ENCODE data around the gene IPO13. TPM values are rescaled to one million over a fixed set of nuclear protein-coding genes. Genes with fewer than 3 reads are reported as not detected.

The IPO13 gene
- total RNA-seq, 1 donor from 2014 or later: 25.4 TPM

DNA sequence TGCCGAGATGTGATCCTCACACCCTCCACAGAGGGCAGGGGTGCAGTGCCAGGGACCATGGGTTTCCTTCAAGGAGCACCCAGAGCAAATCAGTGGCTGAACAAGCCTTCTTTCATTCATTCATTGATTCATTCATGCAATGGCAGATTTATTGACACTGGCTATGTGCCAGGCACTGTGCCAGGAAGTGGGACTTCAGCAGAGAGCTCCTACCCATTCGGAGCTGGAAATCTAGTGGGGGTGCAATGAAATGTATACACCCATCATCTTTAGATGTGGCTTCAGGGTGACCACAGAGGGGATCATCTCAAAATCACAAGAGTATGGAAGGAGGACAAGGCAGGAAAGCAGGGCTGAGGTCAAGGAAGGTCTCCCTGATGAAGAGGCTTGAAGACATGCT is 65.7 kb downstream of the IPO13 start:
- DNase-seq: no peak

DNA sequence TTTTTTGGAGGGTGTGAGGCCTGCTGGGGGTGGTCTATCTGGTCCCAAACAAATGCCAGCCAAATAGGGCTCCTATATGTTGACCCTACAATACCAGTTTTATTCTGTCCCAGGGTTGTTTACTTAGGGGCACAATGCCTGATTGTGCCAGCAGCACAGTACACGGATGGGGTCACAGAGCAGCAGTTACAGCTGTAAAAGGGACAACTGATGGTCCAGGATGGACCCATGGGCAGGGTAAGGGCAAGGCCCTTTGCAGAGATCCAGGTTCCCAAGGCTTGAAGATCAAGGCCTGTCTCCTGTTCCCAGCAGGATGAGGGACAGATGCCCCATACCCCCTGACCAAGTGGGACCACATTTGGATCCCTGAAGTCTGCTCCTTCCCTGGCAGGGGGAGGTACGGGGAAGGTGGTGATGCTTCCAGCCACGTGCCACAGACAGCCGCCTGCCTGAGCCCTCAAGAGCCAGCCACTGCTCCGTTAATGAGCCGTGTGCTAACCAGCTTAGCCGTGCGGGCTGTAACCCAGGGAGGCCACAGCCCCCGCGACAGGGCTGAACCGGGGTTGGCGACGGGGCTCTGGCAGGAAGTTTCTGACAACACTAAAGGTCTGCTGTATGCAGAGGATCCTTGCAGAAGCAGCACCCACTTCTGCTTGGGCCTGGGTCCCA is 66.3 kb downstream of the IPO13 start:
- no peak for DNase-seq

DNA sequence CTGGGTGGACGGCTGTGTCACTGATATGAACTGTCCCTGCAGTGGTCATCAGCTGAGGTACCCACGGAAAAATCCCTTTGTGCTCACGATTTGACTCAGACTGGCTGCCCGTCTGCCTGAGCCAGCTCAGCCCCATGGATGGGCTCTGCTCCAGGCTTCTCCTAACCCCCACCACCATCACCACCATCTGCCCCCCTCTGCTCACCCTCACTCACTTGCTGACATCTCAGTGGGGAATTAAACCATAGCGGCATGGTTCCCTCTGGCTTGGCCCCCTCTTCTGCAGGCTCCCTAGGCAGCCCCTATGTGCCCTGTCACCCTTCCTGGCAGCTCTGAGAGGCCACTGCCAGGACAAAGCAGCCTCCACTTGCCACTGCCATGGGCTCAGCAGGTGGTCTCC is 67.2 kb downstream of the IPO13 start:
- no peak for DNase-seq

DNA sequence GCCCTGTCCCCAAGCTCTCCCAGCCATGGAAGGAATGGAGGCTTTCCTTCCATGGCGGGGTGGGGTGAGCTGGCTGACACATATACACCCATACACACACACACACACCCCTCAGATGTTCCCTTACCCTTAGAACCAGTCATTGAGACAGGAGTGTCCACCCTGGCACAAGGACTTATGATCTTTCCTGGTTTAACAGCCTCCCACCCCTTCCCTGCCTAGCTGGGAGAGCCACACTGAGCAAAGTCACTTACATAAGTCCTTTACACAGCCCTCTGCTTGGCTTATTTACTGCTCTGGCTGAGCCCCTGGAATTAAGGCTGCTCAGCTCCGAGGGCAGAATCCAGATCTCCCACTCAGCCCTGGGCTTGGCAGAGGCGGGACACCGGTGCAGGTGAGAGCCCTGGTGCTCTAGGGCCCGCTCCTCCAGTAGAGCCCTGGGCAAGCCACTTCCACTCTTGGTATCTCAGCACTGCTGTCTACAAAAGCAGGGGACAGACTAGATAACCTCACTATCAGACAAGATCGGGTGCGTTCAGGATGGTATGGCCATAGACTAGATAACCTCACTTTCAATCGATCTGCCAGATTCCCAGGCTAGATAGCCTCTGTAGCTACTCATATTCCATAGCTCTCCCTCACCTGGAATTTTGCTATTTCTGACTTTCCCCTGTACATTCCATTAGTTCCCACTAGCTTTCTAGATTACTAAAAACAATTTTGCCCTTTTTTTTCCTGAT is 67.8 kb downstream of the IPO13 start:
- DNase-seq: no peak

DNA sequence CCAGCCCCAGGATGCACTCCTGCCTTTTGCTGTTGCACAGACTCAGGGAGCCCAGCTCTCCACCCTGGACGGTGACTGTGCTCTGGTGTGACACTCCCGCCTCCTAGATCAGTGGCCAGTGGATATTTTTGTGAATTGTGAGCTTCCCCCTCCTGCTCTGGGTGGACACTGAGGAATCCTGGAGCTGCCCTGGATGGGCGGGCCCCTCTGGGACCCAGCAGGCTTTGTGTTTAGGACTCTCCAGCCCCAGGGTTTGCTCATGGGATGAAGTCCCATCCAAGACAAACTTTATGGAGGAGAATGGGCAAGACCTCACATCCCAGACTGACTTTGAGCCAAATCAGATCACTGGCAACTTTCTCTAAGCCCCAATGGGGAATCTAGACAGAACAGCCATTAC is 68.5 kb downstream of the IPO13 start:
- no peak for DNase-seq

DNA sequence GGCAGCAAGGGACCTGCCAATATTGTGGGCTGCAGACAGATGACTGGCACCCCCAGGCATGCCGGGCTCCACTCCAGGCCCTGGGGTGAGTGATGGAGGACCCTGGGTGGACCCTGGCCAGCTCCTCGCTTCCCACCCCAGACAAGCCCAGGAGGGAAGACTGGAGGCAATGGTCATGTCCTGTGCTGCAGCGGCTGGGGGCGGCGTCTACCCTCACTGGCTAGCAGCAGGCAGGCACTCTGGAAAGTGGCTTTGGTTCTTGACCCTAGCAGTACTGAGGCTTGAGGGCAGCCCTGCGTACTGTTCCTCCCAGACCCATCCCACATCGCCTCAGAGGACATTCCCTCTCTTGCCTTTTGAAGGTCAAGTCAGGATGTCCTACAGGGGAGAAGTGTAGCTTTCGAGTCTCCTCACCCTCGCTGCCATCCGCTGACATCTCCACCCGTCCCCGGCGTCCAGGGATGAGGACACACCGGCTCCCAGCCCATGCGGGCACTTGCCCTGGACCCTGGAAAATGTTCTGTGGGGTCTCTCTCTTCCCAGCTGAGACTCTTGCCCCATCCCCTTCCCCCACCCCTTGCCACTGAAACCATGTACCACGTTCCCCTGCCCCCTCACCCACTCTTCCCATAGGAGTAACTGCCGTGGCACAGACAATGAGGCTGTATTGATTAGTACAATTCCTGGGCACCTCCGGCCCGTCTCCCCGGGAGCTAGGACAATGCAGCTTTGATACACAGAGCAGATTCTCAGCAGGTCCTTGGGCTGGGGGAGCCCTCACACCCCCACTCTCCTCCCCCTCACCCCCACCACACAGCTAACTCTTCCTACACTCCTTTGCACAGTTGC is 69.5 kb downstream of the IPO13 start:
- no peak for DNase-seq

DNA sequence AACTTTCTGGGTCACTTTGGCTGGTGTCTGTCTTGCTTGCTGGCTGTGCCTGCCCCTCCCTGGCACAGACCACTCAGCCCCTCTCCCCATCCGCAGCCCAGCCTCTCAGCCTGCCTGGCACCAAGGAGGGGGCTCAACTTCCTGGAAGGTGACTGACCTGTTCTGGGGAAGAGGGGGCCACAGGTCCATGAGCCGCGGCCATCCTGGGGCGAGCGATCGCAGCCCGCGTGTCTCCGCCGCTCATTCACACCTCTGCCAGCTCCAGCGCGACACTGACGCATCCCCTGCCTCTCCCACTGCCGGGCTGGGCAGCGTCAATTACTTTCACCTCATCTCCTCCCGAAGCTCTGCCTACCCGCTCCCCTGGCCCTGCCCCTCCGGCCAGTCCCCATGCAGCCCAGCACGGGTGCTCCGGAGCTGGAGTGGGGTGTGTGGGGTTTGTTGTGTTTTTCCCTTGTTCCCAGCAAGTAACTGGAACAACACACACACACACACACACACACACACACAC is 70.2 kb downstream of the IPO13 start:
- DNase-seq: no peak

Other genes starting within 250 kb of the IPO13 start
- gene ST3GAL3, start 239.4 kb upstream of the IPO13 start, total RNA-seq: 26.0 TPM
- 0.82 TPM for gene ARTN, start 13.1 kb upstream of the IPO13 start, total RNA-seq
- gene DPH2, start 23.1 kb downstream of the IPO13 start, total RNA-seq: 12.2 TPM
- gene ATP6V0B, start 28.0 kb downstream of the IPO13 start, total RNA-seq: 27.6 TPM
- gene B4GALT2, start 32.3 kb downstream of the IPO13 start, total RNA-seq: 19.6 TPM
- gene CCDC24, start 44.6 kb downstream of the IPO13 start, total RNA-seq: 3.2 TPM
- 3.7 TPM for gene SLC6A9, start 84.5 kb downstream of the IPO13 start, total RNA-seq
- 0.41 TPM for gene KLF17, start 171.9 kb downstream of the IPO13 start, total RNA-seq
- not detected for gene KLF18, start 194.7 kb downstream of the IPO13 start, total RNA-seq

All from tongue (tissue), 2 donors.